ENCODE data around the gene MEGF6.

Gene MEGF6

GRCh38 chr1:3453891-3454810 is 157.2 kb downstream of the MEGF6 start, which contains the start of gene ARHGEF16:
ARHGEF16 (plus strand) TSS chr1:3454665; CDS start chr1:3463085, 8,420 bp downstream.
- DNase-seq: no peak

GRCh38 chr1:3453203-3453761 is 158.0 kb downstream of the MEGF6 start:
- peak; percentile 68 for DNase-seq

DNA sequence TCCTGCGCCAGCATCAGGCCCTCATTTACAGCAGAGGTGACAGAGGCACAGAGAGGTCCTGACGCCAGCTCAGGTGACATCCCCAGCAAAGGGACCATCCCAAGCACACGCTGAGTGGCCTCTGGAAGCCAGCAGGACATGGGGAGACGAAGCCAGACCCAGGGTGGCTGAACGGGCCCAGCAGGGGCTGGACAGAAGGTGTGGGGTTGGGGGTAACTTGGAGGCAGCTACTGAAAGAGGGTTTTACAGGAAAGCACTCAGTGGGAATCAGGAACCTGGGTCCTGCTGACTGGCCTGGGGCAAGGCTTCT is 158.5 kb downstream of the MEGF6 start:
- no peak for DNase-seq

DNA sequence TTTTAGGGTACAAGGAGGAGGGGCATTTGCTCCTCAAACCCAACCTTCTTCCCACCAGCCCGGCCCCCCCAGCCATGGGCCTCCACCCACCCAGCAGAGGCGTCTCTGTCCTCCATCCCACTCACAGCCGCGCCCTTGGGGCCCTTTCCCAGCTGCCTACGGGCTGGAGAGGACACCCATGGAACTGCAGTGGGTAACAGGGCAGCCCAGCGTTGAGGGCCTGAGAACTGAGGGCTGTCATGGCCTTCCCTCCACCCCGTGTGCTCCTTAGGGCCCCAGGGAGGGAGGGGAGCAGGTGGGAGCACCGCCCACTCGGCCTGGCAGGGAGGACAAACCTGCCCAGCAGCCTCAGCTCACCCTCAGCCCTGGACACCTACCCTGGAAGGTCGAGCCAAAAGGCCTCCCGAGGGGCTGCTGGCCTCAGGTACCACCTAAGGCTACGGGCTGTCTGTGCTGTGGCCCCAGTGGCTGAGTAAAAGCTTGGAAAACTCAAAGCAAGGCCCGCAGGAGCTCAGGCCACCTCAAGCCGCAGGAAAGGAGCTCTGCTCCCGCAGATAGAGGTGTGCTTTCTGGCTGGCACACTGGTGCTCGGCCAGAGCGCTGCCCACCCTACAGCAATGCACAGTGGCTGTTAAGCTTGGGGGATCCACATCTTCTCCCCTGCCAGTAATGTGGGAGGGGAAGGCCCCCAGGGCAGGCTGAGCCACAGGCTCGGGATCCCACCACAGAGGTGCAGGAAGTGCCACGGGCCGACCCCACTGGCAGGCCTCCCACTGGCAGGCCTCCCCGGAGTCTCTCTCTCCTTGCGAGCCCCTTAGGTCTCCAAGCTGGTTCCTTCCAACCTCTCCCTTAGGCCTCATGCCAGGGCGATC is 159.1 kb downstream of the MEGF6 start:
- DNase-seq: no peak

GRCh38 chr1:3450983-3451382 is 160.3 kb downstream of the MEGF6 start:
- DNase-seq: no peak

DNA sequence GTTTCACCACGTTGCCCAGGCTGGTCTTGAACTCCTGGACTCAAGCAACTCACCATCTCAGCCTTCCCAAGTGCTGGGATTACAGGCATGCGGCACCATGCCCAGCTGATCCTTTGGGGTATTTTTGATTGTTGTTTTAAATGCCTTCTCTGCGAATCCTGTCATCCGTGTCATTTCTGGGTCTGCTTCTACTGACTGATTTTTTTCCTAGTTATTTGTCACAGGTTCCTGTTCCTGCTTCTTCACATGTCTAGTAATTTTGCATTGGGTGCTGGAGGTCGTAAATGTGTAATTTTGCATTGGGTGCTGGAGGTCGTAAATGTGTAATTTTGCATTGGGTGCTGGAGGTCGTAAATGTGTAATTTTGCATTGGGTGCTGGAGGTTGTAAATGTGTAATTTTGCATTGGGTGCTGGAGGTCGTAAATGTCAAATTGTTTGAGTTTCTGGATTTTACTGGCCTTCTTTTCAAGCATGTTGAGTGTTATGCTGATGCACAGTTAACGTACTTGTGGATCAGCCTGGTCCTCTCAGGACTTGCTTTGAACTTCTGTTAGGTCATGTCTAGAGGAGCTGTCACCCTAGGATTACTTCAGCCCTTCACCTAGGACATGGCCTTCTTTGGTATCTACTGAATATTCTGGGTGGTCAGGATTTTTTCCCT is 161.0 kb downstream of the MEGF6 start:
- DNase-seq: no peak

- DNase-seq: no peak
Measured at GRCh38 chr1:3444736-3445135, 166.6 kb downstream of the MEGF6 start.

GRCh38 chr1:3444298-3444697 is 167.0 kb downstream of the MEGF6 start:
- DNase-seq: no peak

GRCh38 chr1:3443807-3444206 is 167.5 kb downstream of the MEGF6 start:
- DNase-seq: no peak

DNA sequence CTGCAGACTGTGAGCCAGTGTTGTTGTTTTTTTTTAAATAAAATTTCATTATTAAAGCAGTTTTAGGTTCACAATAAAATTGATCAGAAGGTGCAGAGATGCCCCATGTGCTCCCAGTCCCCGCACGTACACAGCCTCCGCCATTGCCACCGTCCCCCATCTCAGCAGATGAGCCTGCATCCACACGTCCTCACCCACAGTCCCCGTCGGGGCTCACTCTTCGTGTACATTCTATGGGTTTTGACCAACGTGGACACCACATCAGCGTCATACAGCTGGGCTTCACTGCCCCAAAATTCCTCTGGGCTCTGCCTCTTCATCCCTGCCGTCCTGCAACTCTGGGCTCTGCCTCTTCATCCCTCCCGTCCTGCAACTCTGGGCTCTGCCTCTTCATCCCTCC is 168.4 kb downstream of the MEGF6 start:
- no peak for DNase-seq

DNA sequence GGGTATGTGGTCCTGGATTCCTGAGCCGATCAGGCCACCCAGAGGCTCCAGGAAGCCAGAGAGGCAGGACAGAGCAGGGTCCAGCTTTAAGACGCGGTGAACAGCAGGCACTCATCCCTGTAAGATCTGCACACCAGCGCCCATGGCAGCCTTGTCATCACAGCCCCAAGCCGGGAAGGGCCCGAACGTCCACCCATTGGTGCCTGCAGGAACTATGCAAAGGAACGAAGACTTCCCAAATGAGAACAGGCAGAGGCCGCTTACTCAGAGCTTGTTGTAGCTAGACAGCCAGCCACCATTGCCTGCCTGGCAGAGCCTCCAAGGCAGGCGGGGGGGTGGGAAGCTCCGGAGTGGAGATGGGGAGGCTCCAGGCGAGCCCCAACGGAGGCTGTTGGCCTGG is 169.0 kb downstream of the MEGF6 start:
- DNase-seq: no peak

DNA sequence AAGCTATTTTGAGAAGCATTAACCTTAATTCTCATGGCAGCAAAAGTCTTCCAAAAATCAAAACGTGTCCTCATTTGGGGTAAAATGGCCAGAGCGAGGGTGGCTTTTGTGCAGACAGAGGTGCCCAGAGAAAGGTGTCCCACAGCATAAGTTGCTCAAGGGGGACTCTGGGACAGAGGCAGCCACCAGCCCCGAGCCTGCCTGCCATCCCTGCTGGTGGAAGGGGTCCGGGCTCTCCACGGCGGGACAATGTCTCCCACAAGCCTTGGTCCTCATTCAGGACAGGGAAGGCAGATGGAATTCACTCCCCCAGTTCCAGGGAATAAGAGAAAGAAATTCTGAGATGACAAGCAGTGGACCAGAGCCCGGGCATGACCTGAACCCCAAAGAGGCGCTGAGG is 169.4 kb downstream of the MEGF6 start:
- no peak for DNase-seq

- DNase-seq: no peak
Measured at GRCh38 chr1:3441410-3441847, 169.9 kb downstream of the MEGF6 start.

- no peak for DNase-seq
Measured at GRCh38 chr1:3440711-3441409, 170.4 kb downstream of the MEGF6 start.

- DNase-seq: no peak
Measured at GRCh38 chr1:3440300-3440681, 171.0 kb downstream of the MEGF6 start.

Measured in OCI-M1 (cell line).